ENCODE measurements around the gene NUDT16L1. TPM values are rescaled to one million over a fixed set of nuclear protein-coding genes. Genes with fewer than 3 reads are reported as not detected.

NUDT16L1 gene
- total RNA-seq, 2 donors from 2014 or later = 39.1 to 41.0 TPM

GRCh38 chr16:4680673-4681470, 12.5 kb upstream of the NUDT16L1 start:
- DNase-seq (peak; percentile 62), ATAC-seq (peak; percentile 60 to 62)
- intact Hi-C loops (cut with DNase I) = no loop called here

GRCh38 chr16:4681471-4682083, 11.8 kb upstream of the NUDT16L1 start:
- intact Hi-C loops (cut with DNase I) = no loop called here
- ATAC-seq = no peak
- no peak for DNase-seq

- intact Hi-C loops (cut with DNase I) = no loop called here
- ATAC-seq (no peak), DNase-seq (no peak)
Observed at GRCh38 chr16:4682084-4682591, 11.2 kb upstream of the NUDT16L1 start.

GRCh38 chr16:4682616-4683254, 10.6 kb upstream of the NUDT16L1 start:
- no peak for DNase-seq
- ATAC-seq = no peak
- intact Hi-C loops (cut with DNase I) = no loop called here

GRCh38 chr16:4683255-4684057, 9.9 kb upstream of the NUDT16L1 start:
- ATAC-seq (no peak), DNase-seq (no peak)
- intact Hi-C loops (cut with DNase I) = no loop called here

- DNase-seq = no peak
- intact Hi-C loops (cut with DNase I) = no loop called here
Observed at GRCh38 chr16:4684058-4684715, 9.2 kb upstream of the NUDT16L1 start.

GRCh38 chr16:4684763-4685162, 8.6 kb upstream of the NUDT16L1 start:
- no peak for ATAC-seq
- no peak for DNase-seq
- intact Hi-C loops (cut with DNase I) = no loop called here

More at GRCh38 chr16:4684058-4684715, 9.2 kb upstream of the NUDT16L1 start:
- no peak for ATAC-seq

GRCh38 chr16:4685292-4685691, 8.1 kb upstream of the NUDT16L1 start:
- ATAC-seq (no peak), DNase-seq (no peak)

GRCh38 chr16:4685776-4686496, 7.4 kb upstream of the NUDT16L1 start:
- no peak for DNase-seq
- intact Hi-C loops (cut with DNase I) = no loop called here

More at GRCh38 chr16:4685292-4685691, 8.1 kb upstream of the NUDT16L1 start:
- intact Hi-C loops (cut with DNase I) = no loop called here

GRCh38 chr16:4686497-4687210, 6.7 kb upstream of the NUDT16L1 start:
- no peak for DNase-seq
- intact Hi-C loops (cut with DNase I) = no loop called here

More at GRCh38 chr16:4685776-4686496, 7.4 kb upstream of the NUDT16L1 start:
- ATAC-seq = no peak

GRCh38 chr16:4687416-4687815, 5.9 kb upstream of the NUDT16L1 start:
- ATAC-seq = no peak
- intact Hi-C loops (cut with DNase I) = no loop called here
- DNase-seq = no peak

More at GRCh38 chr16:4686497-4687210, 6.7 kb upstream of the NUDT16L1 start:
- no peak for ATAC-seq

GRCh38 chr16:4687946-4688673, 5.3 kb upstream of the NUDT16L1 start:
- intact Hi-C loops (cut with DNase I) = no loop called here
- peak in 1 of 2 donors; percentile 6 for ATAC-seq
- DNase-seq = no peak

- DNase-seq (no peak), ATAC-seq (no peak)
- intact Hi-C loops (cut with DNase I) = no loop called here
Observed at GRCh38 chr16:4688674-4689045, 4.7 kb upstream of the NUDT16L1 start.

GRCh38 chr16:4689091-4689671, 4.2 kb upstream of the NUDT16L1 start:
- intact Hi-C loops (cut with DNase I) = no loop called here
- ATAC-seq = no peak
- no peak for DNase-seq

- DNase-seq (no peak), ATAC-seq (no peak)
- intact Hi-C loops (cut with DNase I) = no loop called here
Observed at GRCh38 chr16:4689864-4690704, 3.3 kb upstream of the NUDT16L1 start.
